H9 (cell line): Measurements from ENCODE around the gene MED25. TPM values are rescaled to one million over a fixed set of nuclear protein-coding genes. Genes with fewer than 3 reads are reported as not detected.

Experiments
- DNase-seq: peaks from one replicate; pipeline ENCODE4 v3.0.0-alpha.2; 2017
- H2AFZ ChIP-seq: one replicate; pipeline ENCODE4 v1.6.1; 2013; ENCODE audit warnings: mild to moderate bottlenecking, low read length, control low read depth, moderate library complexity
- H2AK5ac ChIP-seq: 2 replicates; pipeline ENCODE4 v1.6.1; 2013; ENCODE audit warnings: low read length, control low read depth, mixed read lengths; ENCODE audit not compliant: insufficient read length
- H2BK120ac ChIP-seq: one replicate; pipeline ENCODE4 v1.6.1; 2013; ENCODE audit warnings: low read depth, mild to moderate bottlenecking, low read length, control low read depth, inconsistent platforms; ENCODE audit not compliant: poor library complexity, severe bottlenecking
- H2BK12ac ChIP-seq: 2 replicates; pipeline ENCODE4 v1.6.1; 2013; ENCODE audit warnings: low read length, control low read depth, mixed read lengths, low read depth; ENCODE audit not compliant: insufficient read length
- H2BK15ac ChIP-seq: 2 replicates; pipeline ENCODE4 v1.6.1; 2013; ENCODE audit warnings: low read depth, low read length, control low read depth
- H2BK20ac ChIP-seq: one replicate; pipeline ENCODE4 v1.6.1; 2013; ENCODE audit warnings: low read depth, mild to moderate bottlenecking, low read length, control low read depth, inconsistent platforms; ENCODE audit not compliant: poor library complexity, severe bottlenecking
- H2BK5ac ChIP-seq: 2 replicates; pipeline ENCODE4 v1.6.1; 2013; ENCODE audit warnings: low read length, control low read depth, mixed read lengths; ENCODE audit not compliant: insufficient read length
- H3K14ac ChIP-seq: 2 replicates; pipeline ENCODE4 v1.6.1; 2013; ENCODE audit warnings: low read length, control low read depth; ENCODE audit not compliant: insufficient read depth
- H3K18ac ChIP-seq: 2 replicates; pipeline ENCODE4 v1.6.1; 2013; ENCODE audit warnings: low read depth, mild to moderate bottlenecking, mixed read lengths, low read length, control low read depth; ENCODE audit not compliant: insufficient read length
- H3K23ac ChIP-seq: 2 replicates; pipeline ENCODE4 v1.6.1; 2013; ENCODE audit warnings: low read length, control low read depth, mixed read lengths, low read depth; ENCODE audit not compliant: insufficient read length
- H3K23me2 ChIP-seq: 2 replicates; pipeline ENCODE4 v1.6.1; 2013; ENCODE audit warnings: low read depth, mild to moderate bottlenecking, mixed read lengths, low read length, control low read depth; ENCODE audit not compliant: insufficient read length, poor library complexity, severe bottlenecking
- H3K27ac ChIP-seq: 2 replicates; pipeline ENCODE4 v1.5.1; 2013; ENCODE audit warnings: low read length, control low read depth, mixed read lengths, low read depth; ENCODE audit not compliant: insufficient read length
- H3K27me3 ChIP-seq: 2 replicates; pipeline ENCODE4 v1.6.1; 2013; ENCODE audit warnings: low read length, control low read depth, inconsistent platforms; ENCODE audit not compliant: insufficient read depth
- H3K4ac ChIP-seq: 2 replicates; pipeline ENCODE4 v1.6.1; 2013; ENCODE audit warnings: low read depth, mild to moderate bottlenecking, control low read depth, inconsistent platforms, low read length, moderate library complexity
- H3K4me1 ChIP-seq: 2 replicates; pipeline ENCODE4 v1.6.1; 2013; ENCODE audit warnings: low read length, control low read depth, inconsistent platforms; ENCODE audit not compliant: insufficient read depth
- H3K4me2 ChIP-seq: 2 replicates; pipeline ENCODE4 v1.6.1; 2013; ENCODE audit warnings: low read length, control low read depth, mixed read lengths; ENCODE audit not compliant: insufficient read length, insufficient read depth
- H3K56ac ChIP-seq: 2 replicates; pipeline ENCODE4 v1.6.1; 2013; ENCODE audit warnings: low read depth, mild to moderate bottlenecking, mixed read lengths, low read length, control low read depth; ENCODE audit not compliant: insufficient read length
- H3K79me1 ChIP-seq: 2 replicates; pipeline ENCODE4 v1.6.1; 2013; ENCODE audit warnings: low read depth, mild to moderate bottlenecking, moderate library complexity, low read length, control low read depth, inconsistent platforms; ENCODE audit not compliant: insufficient read depth, poor library complexity, severe bottlenecking
- H3K79me2 ChIP-seq: 2 replicates; pipeline ENCODE4 v1.6.1; 2013; ENCODE audit warnings: low read length, control low read depth, inconsistent platforms; ENCODE audit not compliant: insufficient read depth
- H3K9ac ChIP-seq: 2 replicates; pipeline ENCODE4 v1.6.1; 2013; ENCODE audit warnings: low read length, control low read depth, mixed read lengths; ENCODE audit not compliant: insufficient read length; ENCODE audit errors: extremely low read depth
- H3K9me3 ChIP-seq: one replicate; pipeline ENCODE4 v1.6.1; 2013; ENCODE audit warnings: low read depth, low read length, inconsistent platforms; ENCODE audit not compliant: control insufficient read depth
- H3T11ph ChIP-seq: one replicate; pipeline ENCODE4 v1.6.1; 2013; ENCODE audit warnings: mild to moderate bottlenecking, low read length, control low read depth, inconsistent platforms
- H4K20me1 ChIP-seq: one replicate; pipeline ENCODE4 v1.6.1; 2013; ENCODE audit not compliant: control insufficient read depth, insufficient read length, insufficient read depth
- H4K5ac ChIP-seq: 2 replicates; pipeline ENCODE4 v1.6.1; 2013; ENCODE audit warnings: low read depth, mild to moderate bottlenecking, mixed read lengths, low read length, control low read depth; ENCODE audit not compliant: insufficient read length
- H4K8ac ChIP-seq: replicated peaks from 2 replicates; pipeline ENCODE4 v1.6.1; 2013; ENCODE audit warnings: low read length, control low read depth, mixed read lengths, low read depth; ENCODE audit not compliant: insufficient read length
- H4K91ac ChIP-seq: 2 replicates; pipeline ENCODE4 v1.6.1; 2013; ENCODE audit warnings: low read depth, mild to moderate bottlenecking, moderate library complexity, mixed read lengths, low read length, control low read depth; ENCODE audit not compliant: insufficient read length
- H3K27ac Mint-ChIP-seq, 3 experiments: 2 replicates in 2 of 3; 3 replicates in 1 of 3; pipeline ENCODE4 v1.8.0; 2020 to 2021; ENCODE audit warnings: mixed read lengths in 3 of 3, mild to moderate bottlenecking in 1 of 3, moderate library complexity in 1 of 3
- H3K27me3 Mint-ChIP-seq: 2 replicates; pipeline ENCODE4 v1.8.0; 2021; ENCODE audit warnings: low read depth, mild to moderate bottlenecking, moderate library complexity, mixed read lengths
- H3K36me3 Mint-ChIP-seq, 3 experiments: 2 replicates in 2 of 3; 3 replicates in 1 of 3; pipeline ENCODE4 v1.8.0; 2020 to 2021; ENCODE audit warnings: low read depth in 3 of 3, mixed read lengths in 3 of 3; ENCODE audit not compliant: insufficient read depth in 1 of 3
- H3K4me1 Mint-ChIP-seq, 2 experiments: 2 replicates each; pipeline ENCODE4 v1.8.0; 2020; ENCODE audit warnings: mixed read lengths in 2 of 2
- H3K4me3 Mint-ChIP-seq, 2 experiments: 2 replicates in 1 of 2; 3 replicates in 1 of 2; pipeline ENCODE4 v1.8.0; 2020 to 2021; ENCODE audit warnings: mild to moderate bottlenecking in 2 of 2, mixed read lengths in 2 of 2, moderate library complexity in 1 of 2
- H3K9me3 Mint-ChIP-seq, 2 experiments: 2 replicates in 1 of 2; 3 replicates in 1 of 2; pipeline ENCODE4 v1.8.0; 2020; ENCODE audit warnings: mild to moderate bottlenecking in 2 of 2, mixed read lengths in 2 of 2, moderate library complexity in 1 of 2
- CTCF ChIP-seq: fragments of 200-600 bp; sonication (generic); conservative IDR thresholded peaks from 3 replicates; pipeline ENCODE4 v1.8.0; 2021; ENCODE audit warnings: antibody characterized with exemption, mild to moderate bottlenecking
- WGBS: extraction: QIAGEN DNeasy Blood & Tissue Kit; methylation state at CpG from one replicate; pipeline ENCODE4 v1.1.7; 2013; ENCODE audit warnings: missing lambda C conversion rate, low lambda C conversion rate, mixed read lengths; ENCODE audit not compliant: insufficient read length; ENCODE audit errors: extremely low coverage; 5-methylcytosine and 5-hydroxymethylcytosine counted together
- total RNA-seq: library from RNA; stranded (reverse); gene quantifications from 2 replicates; pipeline ENCODE4 v1.2.1, GENCODE V29; 2021

The MED25 gene
- total RNA-seq, 1 experiment from 2014 or later, result 77.5 TPM

- Histone ChIP-seq H3K79me1 (no peaks in the 10 kb centered on the region), H3K23ac (no peak overlapping the region), H2AK5ac (no peak overlapping the region), H2BK5ac (no peak overlapping the region), H3K27me3 (no peaks in the 10 kb centered on the region), H4K91ac (no peak overlapping the region), H4K8ac (no peak overlapping the region), H3K4me2 (no peak overlapping the region), H3K9me3 (no peaks in the 10 kb centered on the region), H3K23me2 (no peaks in the 10 kb centered on the region), H2BK12ac (no peak overlapping the region), H3K4ac (no peak overlapping the region), H3K9ac (no peak overlapping the region), H3K27ac (no peak overlapping the region), H2BK15ac (no peak overlapping the region), H2BK20ac (no peak overlapping the region), H3K18ac (no peak overlapping the region), H3K56ac (no peak overlapping the region), H3K14ac (no peak overlapping the region), H4K20me1 (no peaks in the 10 kb centered on the region), H3K79me2 (no peaks in the 10 kb centered on the region), H2BK120ac (no peak overlapping the region), H4K5ac (no peak overlapping the region), H3K4me1 (no peaks in the 10 kb centered on the region), H3T11ph (no peak overlapping the region), H2AFZ (no peak overlapping the region)
- peak overlapping the region in 2 of 3 experiments; percentile 17 to 49; a peak in 1 of 7 replicates for H3K27ac Mint-ChIP-seq
- H3K27me3 Mint-ChIP-seq, result peaks cover 1% of the 10 kb centered on the region; the same call in 1 of the 2 replicates
- no peaks in the 10 kb centered on the region for H3K9me3 Mint-ChIP-seq
- TF ChIP-seq CTCF, result no peak
- DNase-seq, result no peak
- H3K4me1 Mint-ChIP-seq, result peaks cover 0 to 5% of the 10 kb centered on the region in 2 experiments; a peak in 2 of 4 replicates
- no CpG with 5 or more reads among the region's 11 CpGs for WGBS
- H3K36me3 Mint-ChIP-seq, result peaks cover 6 to 44% (median 41%) of the 10 kb centered on the region in 3 experiments
- no peak overlapping the region for H3K4me3 Mint-ChIP-seq
Measured at GRCh38 chr19:49840321-49840720, 22.2 kb downstream of the MED25 start.
